ENCODE results near the gene CELF4. TPM values are rescaled to one million over a fixed set of nuclear protein-coding genes. Genes with fewer than 3 reads are reported as not detected.

The CELF4 gene
- total RNA-seq, 3 donors from 2014 or later (not counting 1 experiment from before 2014, with no cell fraction given): not detected

GRCh38 chr18:37588289-37588688 is 22.7 kb upstream of the CELF4 start:
- H3K27ac ChIP-seq (ENCODE audit: low read length): no peak overlapping the region
- H3K4me1 Mint-ChIP-seq: no peaks in the 10 kb centered on the region
- H3K9me3 Mint-ChIP-seq: peaks cover 0 to 2% of the 10 kb centered on the region in 2 donors
- TF ChIP-seq CTCF (IDR thresholded peaks at IDR 0.05): no peak
- H3K4me1 ChIP-seq (ENCODE audit: control insufficient read depth, insufficient read depth, low read length): no peaks in the 10 kb centered on the region
- WGBS (ENCODE audit: insufficient coverage): 93% methylated on average over 2 of the region's 2 CpGs
- H3K27ac Mint-ChIP-seq: no peak overlapping the region
- H3K9me3 ChIP-seq (ENCODE audit: control insufficient read depth, insufficient read depth, low read length): no peaks in the 10 kb centered on the region
- no peak for ATAC-seq
- H3K36me3 ChIP-seq (ENCODE audit: control insufficient read depth, insufficient read depth, low read length): no peaks in the 10 kb centered on the region
- intact Hi-C loops (cut with micrococcal nuclease): no loop called here
- no peaks in the 10 kb centered on the region for H3K27me3 ChIP-seq (ENCODE audit: control insufficient read depth, insufficient read depth, low read length)
- no peaks in the 10 kb centered on the region for H3K36me3 Mint-ChIP-seq
- DNase-seq: no peak
- no peak overlapping the region for H3K4me3 ChIP-seq (ENCODE audit: low read length)
- peaks cover 0 to 5% of the 10 kb centered on the region in 2 donors for H3K27me3 Mint-ChIP-seq (ENCODE audit: low read depth in 2 of 2)
- no peak overlapping the region for H3K4me3 Mint-ChIP-seq

GRCh38 chr18:37586656-37587225 is 21.1 kb upstream of the CELF4 start:
- Histone ChIP-seq H3K27me3 (ENCODE audit: control insufficient read depth, insufficient read depth, low read length) (no peaks in the 10 kb centered on the region), H3K9me3 (ENCODE audit: control insufficient read depth, insufficient read depth, low read length) (no peaks in the 10 kb centered on the region), H3K27ac (ENCODE audit: low read length) (no peak overlapping the region), H3K4me1 (ENCODE audit: control insufficient read depth, insufficient read depth, low read length) (no peaks in the 10 kb centered on the region), H3K36me3 (ENCODE audit: control insufficient read depth, insufficient read depth, low read length) (no peaks in the 10 kb centered on the region), H3K4me3 (ENCODE audit: low read length) (no peak overlapping the region)
- Mint-ChIP-seq H3K9me3 (peaks cover 0 to 2% of the 10 kb centered on the region in 2 donors), H3K4me3 (no peak overlapping the region), H3K36me3 (no peaks in the 10 kb centered on the region), H3K27ac (no peak overlapping the region), H3K27me3 (ENCODE audit: low read depth in 2 of 2) (peaks cover 0 to 5% of the 10 kb centered on the region in 2 donors), H3K4me1 (no peaks in the 10 kb centered on the region)
- intact Hi-C loops (cut with micrococcal nuclease): no loop called here
- WGBS (ENCODE audit: insufficient coverage): 87% methylated on average over 8 of the region's 8 CpGs
- ATAC-seq (no peak), DNase-seq (no peak)
- TF ChIP-seq CTCF (IDR thresholded peaks at IDR 0.05): no peak

- WGBS (ENCODE audit: insufficient coverage): 82% methylated on average over 7 of the region's 7 CpGs
- H3K9me3 Mint-ChIP-seq: peaks cover 5 to 6% of the 10 kb centered on the region in 2 donors
- no peaks in the 10 kb centered on the region for H3K36me3 Mint-ChIP-seq
- Histone ChIP-seq H3K4me3 (ENCODE audit: low read length) (no peak overlapping the region), H3K9me3 (ENCODE audit: control insufficient read depth, insufficient read depth, low read length) (no peaks in the 10 kb centered on the region), H3K36me3 (ENCODE audit: control insufficient read depth, insufficient read depth, low read length) (no peaks in the 10 kb centered on the region), H3K27me3 (ENCODE audit: control insufficient read depth, insufficient read depth, low read length) (no peaks in the 10 kb centered on the region), H3K4me1 (ENCODE audit: control insufficient read depth, insufficient read depth, low read length) (no peaks in the 10 kb centered on the region), H3K27ac (ENCODE audit: low read length) (no peak overlapping the region)
- no peak overlapping the region for H3K4me3 Mint-ChIP-seq
- no peak for DNase-seq
- peaks cover 0 to 5% of the 10 kb centered on the region in 2 donors for H3K27me3 Mint-ChIP-seq (ENCODE audit: low read depth in 2 of 2)
- H3K27ac Mint-ChIP-seq: no peak overlapping the region
- H3K4me1 Mint-ChIP-seq: no peaks in the 10 kb centered on the region
- no peak for TF ChIP-seq CTCF (IDR thresholded peaks at IDR 0.05)
- ATAC-seq: no peak
- intact Hi-C loops (cut with micrococcal nuclease): no loop called here
Observed at GRCh38 chr18:37584952-37585695, 19.5 kb upstream of the CELF4 start.
